Bronchus fibroblast of lung (primary cell): ENCODE data around the gene SAMD10. TPM values are rescaled to one million over a fixed set of nuclear protein-coding genes. Genes with fewer than 3 reads are reported as not detected.

ENCODE experiments used
- total RNA-seq: library from RNA; depleted of rRNA; stranded (reverse); fragments of >200 nt; gene quantifications from 2 replicates; pipeline ENCODE4 v1.2.3, GENCODE V29; 2015

SAMD10 gene
- total RNA-seq: 2.2 and 4.5 TPM in 2 replicates

DNA sequence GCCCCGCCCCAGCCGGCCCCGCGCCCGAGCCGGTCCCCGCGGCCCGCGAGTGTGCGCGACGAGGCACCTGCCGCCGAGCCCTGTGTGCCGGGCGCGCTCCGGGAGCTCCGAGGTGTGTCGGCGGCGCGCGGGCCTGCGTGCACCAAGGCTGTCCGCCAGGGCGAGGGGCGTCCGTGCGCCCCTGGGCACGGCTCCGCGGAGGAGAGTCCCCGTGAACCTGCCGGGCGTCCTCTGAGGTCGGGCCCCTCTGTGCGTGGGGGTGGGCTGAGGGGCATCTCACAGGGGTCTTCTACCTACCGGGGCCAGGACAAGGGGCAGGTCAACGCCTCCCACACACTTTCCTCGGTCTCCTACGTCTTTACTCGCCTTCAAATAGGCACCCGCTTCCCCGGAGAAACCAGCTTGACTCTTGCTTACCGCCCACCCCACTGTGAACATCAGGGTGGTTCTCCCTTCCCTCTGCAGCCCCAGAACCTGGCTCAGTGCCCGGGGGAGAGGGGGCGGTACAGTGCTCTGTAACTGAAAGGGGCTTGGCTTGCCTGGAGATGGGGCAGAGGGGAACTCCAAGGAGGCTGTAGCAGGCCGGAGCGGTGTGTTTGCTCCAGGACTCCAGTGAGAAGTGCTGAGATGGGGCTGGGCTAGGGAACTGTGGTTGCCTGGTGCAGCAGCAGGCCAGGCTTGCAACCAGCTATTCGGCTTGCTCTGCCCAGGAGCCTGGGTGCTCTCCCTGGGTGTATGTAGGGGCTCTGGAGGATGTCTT, at the start of gene SAMD10:
Gene SAMD10 (minus strand): TSS at position 86 of the 760 bp plus-strand sequence. CDS start 175 bp downstream, outside the sequence.

DNA sequence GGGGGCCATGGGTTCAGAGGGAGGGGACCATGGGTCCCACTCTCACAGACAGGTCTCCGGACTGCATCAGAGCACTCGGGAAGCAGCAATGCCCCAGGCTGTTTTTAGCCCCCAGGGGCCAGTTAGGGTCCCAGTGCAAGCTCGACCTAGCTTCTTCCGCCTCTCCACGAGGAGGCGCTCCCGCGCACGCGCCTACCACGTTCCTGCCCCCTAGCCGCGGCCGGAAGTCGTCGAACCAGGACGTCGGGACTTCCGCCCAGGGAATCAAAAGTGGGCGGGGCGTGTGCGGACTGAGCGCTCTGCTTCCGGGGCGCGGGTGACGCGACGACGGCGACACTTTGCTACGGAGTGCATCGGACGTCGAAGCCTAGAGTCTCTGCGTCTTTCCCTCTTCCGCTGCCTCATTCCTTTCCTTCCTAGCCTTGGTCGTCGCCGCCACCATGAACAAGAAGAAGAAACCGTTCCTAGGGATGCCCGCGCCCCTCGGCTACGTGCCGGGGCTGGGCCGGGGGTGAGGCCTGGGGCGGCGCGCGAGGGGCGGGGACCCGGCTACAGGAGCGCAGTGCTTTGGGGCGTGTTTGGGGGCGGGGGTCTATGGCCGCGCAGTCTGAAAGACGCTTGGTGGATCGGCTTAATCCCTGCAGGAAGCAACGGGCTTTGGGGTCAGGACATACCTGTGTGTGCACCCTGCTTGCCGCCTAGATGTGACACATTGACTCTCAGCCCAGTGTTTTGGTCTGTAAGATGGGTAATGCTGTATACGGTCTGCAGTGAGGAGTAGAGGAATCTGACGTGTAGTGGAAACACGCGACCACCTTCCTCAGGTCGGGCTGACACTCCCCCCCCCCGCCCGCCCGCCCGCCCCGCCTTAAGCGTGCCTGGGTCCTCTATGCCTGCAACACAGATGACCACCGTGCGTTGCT, 1.6 kb upstream of the SAMD10 start, which contains the start of gene PRPF6:
Gene PRPF6 (plus strand): TSS at position 327 of the 923 bp plus-strand sequence. CDS start 114 bp downstream, at position 441.

DNA sequence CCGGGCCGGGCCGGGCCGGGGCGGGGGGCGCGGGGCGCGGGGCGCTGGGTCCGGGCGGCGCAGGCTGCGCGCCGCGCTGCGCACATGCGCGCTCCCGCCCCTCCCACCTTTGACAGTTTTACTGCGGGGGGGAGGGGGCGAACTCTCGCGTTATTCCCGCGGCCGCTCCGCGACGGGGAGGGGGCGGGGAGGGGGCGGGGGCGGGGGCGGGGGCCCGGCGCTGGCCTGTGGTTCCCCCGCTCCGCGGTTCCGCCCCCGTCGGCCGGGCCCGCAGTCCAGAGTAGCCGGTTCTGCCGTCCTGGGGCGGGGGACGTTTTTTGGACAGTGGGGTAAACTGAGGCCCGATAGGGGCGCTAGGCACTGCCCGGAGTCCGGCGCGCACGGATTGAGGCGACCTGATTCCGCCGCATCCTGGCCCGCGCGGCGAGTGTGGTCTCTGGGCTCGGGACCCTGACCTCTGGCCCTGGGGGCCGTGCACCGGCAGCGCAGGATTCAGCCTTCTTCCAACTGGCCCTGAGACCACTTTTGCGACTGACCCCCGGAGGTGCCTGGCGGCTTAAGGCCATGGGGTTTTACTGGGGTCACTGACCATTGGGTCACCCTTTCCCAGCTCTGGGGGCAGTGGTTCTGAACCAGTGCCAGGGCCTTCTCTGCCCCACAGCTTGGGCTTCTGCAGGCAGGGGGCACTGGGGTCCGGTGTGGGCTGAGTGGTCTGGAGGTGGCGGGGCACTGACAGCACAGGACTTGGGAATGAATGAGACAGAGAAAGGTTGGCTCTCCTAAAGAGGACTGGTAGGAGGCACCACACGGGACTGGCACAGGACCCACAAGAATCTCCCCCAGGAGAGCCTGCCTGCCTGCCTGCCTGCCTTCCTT, 9.4 kb downstream of the SAMD10 start, which contains the start of gene ZNF512B:
Gene ZNF512B (minus strand): TSS at position 93 of the 876 bp plus-strand sequence. CDS start 1,980 bp downstream, outside the sequence.

DNA sequence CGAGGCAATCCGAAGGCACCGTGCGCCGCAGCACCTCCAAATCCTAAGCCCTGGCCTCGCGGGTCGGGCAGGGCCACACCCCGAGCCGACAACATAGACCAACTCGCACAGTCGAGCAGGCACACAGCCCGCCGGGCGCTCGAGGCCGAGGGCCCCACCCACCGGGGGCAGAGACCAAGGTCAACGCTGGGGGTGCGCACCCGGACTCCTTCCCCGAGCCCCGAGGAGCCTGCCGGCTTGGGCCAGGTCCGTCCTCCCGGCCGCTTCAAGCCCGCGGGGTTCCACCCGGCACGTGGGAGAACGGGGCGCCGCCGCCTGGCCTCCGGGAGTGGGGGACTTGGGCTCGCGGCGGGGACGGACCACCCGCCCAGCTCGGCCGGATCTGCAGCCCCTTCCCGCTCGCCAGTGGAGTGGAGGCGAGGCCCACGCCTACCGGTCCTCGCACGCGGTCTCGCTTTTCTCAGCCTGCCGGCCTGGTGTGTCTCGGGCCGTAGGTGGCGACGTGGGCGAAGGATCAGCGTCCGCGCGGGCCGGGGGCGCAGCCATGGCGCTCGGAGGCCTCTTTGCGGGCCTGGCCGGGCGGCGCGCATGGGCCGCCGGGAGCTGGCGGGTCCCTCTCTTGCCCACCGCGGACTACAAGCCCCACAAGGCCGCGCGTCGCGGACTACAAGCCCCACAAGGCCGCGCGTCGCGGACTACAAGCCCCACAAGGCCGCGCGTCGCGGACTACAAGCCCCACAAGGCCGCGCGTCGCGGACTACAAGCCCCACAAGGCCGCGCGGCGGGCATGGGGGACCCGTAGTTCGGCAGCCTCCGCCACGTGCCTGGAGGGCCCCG, 23.4 kb downstream of the SAMD10 start, which contains the start of gene UCKL1:
Gene UCKL1 (minus strand): TSS at position 590 of the 837 bp plus-strand sequence. CDS start 44 bp downstream, at position 546.

Other genes with a start within 250 kb of the SAMD10 start
- 5.2 and 6.7 TPM in 2 replicates for gene LIME1, start 243.0 kb downstream of the SAMD10 start, total RNA-seq
- gene SLC2A4RG, start 239.9 kb downstream of the SAMD10 start, total RNA-seq: 88.3 and 91.0 TPM in 2 replicates
- 1.2 and 1.5 TPM in 2 replicates for gene ZBTB46, start 148.4 kb downstream of the SAMD10 start, total RNA-seq
- gene ABHD16B, start 118.1 kb downstream of the SAMD10 start, total RNA-seq: not detected in 2 replicates
- gene TPD52L2, start 114.4 kb downstream of the SAMD10 start, total RNA-seq: 124 and 128 TPM in 2 replicates
- 23.8 and 27.4 TPM in 2 replicates for gene DNAJC5, start 84.5 kb downstream of the SAMD10 start, total RNA-seq
- 26.7 and 27.6 TPM in 2 replicates for gene UCKL1, start 23.2 kb downstream of the SAMD10 start, total RNA-seq
- gene ZNF512B, start 9.7 kb downstream of the SAMD10 start, total RNA-seq: 7.7 and 8.2 TPM in 2 replicates
- gene PRPF6, start 1.5 kb upstream of the SAMD10 start, total RNA-seq: 37.2 and 39.0 TPM in 2 replicates
- 0.15 TPM in 1 of 2 replicates, not detected in the other for gene C20orf204, start 56.5 kb upstream of the SAMD10 start, total RNA-seq
- 0.17 TPM in 1 of 2 replicates, not detected in the other for gene SOX18, start 70.0 kb upstream of the SAMD10 start, total RNA-seq
- gene TCEA2, start 83.6 kb upstream of the SAMD10 start, total RNA-seq: 15.8 and 18.4 TPM in 2 replicates
- 10.4 and 10.7 TPM in 2 replicates for gene RGS19, start 99.9 kb upstream of the SAMD10 start, total RNA-seq
- gene OPRL1, start 100.4 kb upstream of the SAMD10 start, total RNA-seq: 0.67 and 0.74 TPM in 2 replicates
- gene LKAAEAR1, start 104.8 kb upstream of the SAMD10 start, total RNA-seq: 0.84 TPM in 1 of 2 replicates, not detected in the other
- not detected in 2 replicates for gene NPBWR2, start 127.9 kb upstream of the SAMD10 start, total RNA-seq
- not detected in 2 replicates for gene MYT1, start 184.8 kb upstream of the SAMD10 start, total RNA-seq